Adrenal gland (tissue), 5 donors: ENCODE measurements around the gene SPAG16.

ENCODE experiments used
- POLR2A ChIP-seq, 2 donors: fragments of 450-650 bp; IDR thresholded peaks; one replicate each; pipeline ENCODE4 v1.6.1; 2017; ENCODE audit warnings: antibody characterized with exemption in 2 of 2, mild to moderate bottlenecking in 2 of 2, moderate library complexity in 1 of 2
- TF ChIP-seq, protein P1 (sequence below), 6 experiments: fragments of 450-650 bp in 4 of 6; fragments of 200-600 bp in 2 of 6; sonication (generic) in 1 of 6; IDR thresholded peaks; 1 replicate in 5 of 6; 2 replicates in 1 of 6; pipeline versions ENCODE4 v1.5.1 to v1.8.0; 2016 to 2021; ENCODE audit warnings: antibody characterized with exemption in 6 of 6, mild to moderate bottlenecking in 2 of 6, moderate library complexity in 1 of 6
- donor health status: DM: no; HTN: no; CAD: no.

- TF ChIP-seq, protein P1, sequence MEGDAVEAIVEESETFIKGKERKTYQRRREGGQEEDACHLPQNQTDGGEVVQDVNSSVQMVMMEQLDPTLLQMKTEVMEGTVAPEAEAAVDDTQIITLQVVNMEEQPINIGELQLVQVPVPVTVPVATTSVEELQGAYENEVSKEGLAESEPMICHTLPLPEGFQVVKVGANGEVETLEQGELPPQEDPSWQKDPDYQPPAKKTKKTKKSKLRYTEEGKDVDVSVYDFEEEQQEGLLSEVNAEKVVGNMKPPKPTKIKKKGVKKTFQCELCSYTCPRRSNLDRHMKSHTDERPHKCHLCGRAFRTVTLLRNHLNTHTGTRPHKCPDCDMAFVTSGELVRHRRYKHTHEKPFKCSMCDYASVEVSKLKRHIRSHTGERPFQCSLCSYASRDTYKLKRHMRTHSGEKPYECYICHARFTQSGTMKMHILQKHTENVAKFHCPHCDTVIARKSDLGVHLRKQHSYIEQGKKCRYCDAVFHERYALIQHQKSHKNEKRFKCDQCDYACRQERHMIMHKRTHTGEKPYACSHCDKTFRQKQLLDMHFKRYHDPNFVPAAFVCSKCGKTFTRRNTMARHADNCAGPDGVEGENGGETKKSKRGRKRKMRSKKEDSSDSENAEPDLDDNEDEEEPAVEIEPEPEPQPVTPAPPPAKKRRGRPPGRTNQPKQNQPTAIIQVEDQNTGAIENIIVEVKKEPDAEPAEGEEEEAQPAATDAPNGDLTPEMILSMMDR (IDR thresholded peaks at IDR 0.05): no peak
- TF ChIP-seq POLR2A (IDR thresholded peaks at IDR 0.05): no peak
Measured at GRCh38 chr2:214038186-214038585, 753.9 kb downstream of the SPAG16 start.
